SH-SY5Y (cell line): Measurements from ENCODE around the gene FER.

Experiments
- GATA2 ChIP-seq: IDR thresholded peaks from 2 replicates; pipeline ENCODE4 v1.6.1; 2011; ENCODE audit warnings: mild to moderate bottlenecking, low read depth, low read length
- GATA3 ChIP-seq: IDR thresholded peaks from 2 replicates; pipeline ENCODE4 v1.6.1; 2011; ENCODE audit warnings: low read depth, mild to moderate bottlenecking, low read length, moderate library complexity

- TF ChIP-seq GATA3 (no peak), GATA2 (no peak)
Measured at GRCh38 chr5:109141222-109142200, 393.8 kb downstream of the FER start.
